OCI-LY7 (cell line): Measurements from ENCODE around the gene TMEM185B. TPM values are rescaled to one million over a fixed set of nuclear protein-coding genes. Genes with fewer than 3 reads are reported as not detected.

Source experiments
- BruUV-seq: library from RNA; stranded (reverse); fragments of 400-500 nt; replicated peaks from 2 replicates; lab custom pipeline; 2021; lab: Mats Ljungman, UMichigan
- CTCF ChIA-PET: fragments of 300-600 bp; sonication (Branson Sonifier 250); formaldehyde crosslinking; loops from one replicate; lab custom pipeline; 2022; ENCODE audit warnings: antibody characterized with exemption; ENCODE audit not compliant: unreplicated experiment; lab: Charles Lee
- POLR2A ChIA-PET: fragments of 300-600 bp; sonication (Branson Sonifier 250); formaldehyde crosslinking; loops from one replicate; lab custom pipeline; 2022; ENCODE audit warnings: antibody characterized with exemption; lab: Charles Lee
- DNase-seq: peaks from one replicate; pipeline ENCODE4 v3.0.0-alpha.2; 2015; ENCODE audit warnings: low spot score
- H2AFZ ChIP-seq: fragments of 200-600 bp; sonication (generic), shearing (Covaris generic); 2 replicates; pipeline ENCODE4 v1.6.1; 2014; ENCODE audit warnings: mild to moderate bottlenecking, antibody characterized with exemption, low read length, moderate library complexity
- H3K27ac ChIP-seq: fragments of 200-600 bp; sonication (generic); 2 replicates; pipeline ENCODE4 v1.5.1; 2014; ENCODE audit warnings: mixed run types, low read depth, mild to moderate bottlenecking, moderate library complexity, low read length, inconsistent platforms; ENCODE audit not compliant: poor library complexity, severe bottlenecking
- H3K36me3 ChIP-seq: fragments of 200-600 bp; sonication (generic); 2 replicates; pipeline ENCODE4 v1.6.1; 2014; ENCODE audit warnings: mild to moderate bottlenecking, antibody characterized with exemption, low read length, moderate library complexity, mixed read lengths; ENCODE audit not compliant: insufficient read depth
- H3K4me1 ChIP-seq: fragments of 200-600 bp; sonication (generic); 2 replicates; pipeline ENCODE4 v1.5.1; 2014; ENCODE audit warnings: mild to moderate bottlenecking, low read length; ENCODE audit not compliant: insufficient read depth, poor library complexity, severe bottlenecking
- H3K4me2 ChIP-seq: fragments of 200-600 bp; sonication (generic); 2 replicates; pipeline ENCODE4 v1.6.1; 2014; ENCODE audit warnings: mild to moderate bottlenecking, low read length
- H3K4me3 ChIP-seq: fragments of 200-600 bp; sonication (generic); 2 replicates; pipeline ENCODE4 v1.5.1; 2014; ENCODE audit warnings: mild to moderate bottlenecking, low read depth, low read length; ENCODE audit not compliant: poor library complexity, severe bottlenecking
- H3K79me2 ChIP-seq: fragments of 200-600 bp; sonication (generic); 2 replicates; pipeline ENCODE4 v1.6.1; 2016; ENCODE audit warnings: low read depth, mild to moderate bottlenecking, low read length, moderate library complexity, mixed read lengths; ENCODE audit not compliant: insufficient read depth
- H3K9me2 ChIP-seq: fragments of 200-600 bp; sonication (generic); 2 replicates; pipeline ENCODE4 v1.6.1; 2016; ENCODE audit warnings: mild to moderate bottlenecking, low read length, mixed read lengths; ENCODE audit not compliant: insufficient read depth
- H3K9me3 ChIP-seq: fragments of 200-600 bp; sonication (generic); 2 replicates; pipeline ENCODE4 v1.6.1; 2014; ENCODE audit warnings: mild to moderate bottlenecking, mixed run types, low read length, mixed read lengths
- H4K20me1 ChIP-seq: fragments of 200-600 bp; sonication (generic); 2 replicates; pipeline ENCODE4 v1.6.1; 2014; ENCODE audit warnings: mild to moderate bottlenecking, antibody characterized with exemption, low read length, moderate library complexity, mixed read lengths; ENCODE audit not compliant: insufficient read depth
- EZH2phosphoT487 ChIP-seq: fragments of 200-600 bp; sonication (generic); IDR thresholded peaks from 2 replicates; pipeline ENCODE4 v1.6.1; 2018; ENCODE audit warnings: low read depth, borderline replicate concordance, mild to moderate bottlenecking, mixed run types, antibody characterized with exemption, low read length, moderate library complexity, mixed read lengths
- intact Hi-C: fragments of 100-400 bp; cut with micrococcal nuclease; formaldehyde crosslinking; loops from one replicate; pipeline ENCODE4 v1.10.0; 2022; ENCODE audit not compliant: unreplicated experiment
- total RNA-seq, 2 experiments: library from RNA; depleted of rRNA in 1 of 2; stranded (reverse); fragments of >200 nt in 1 of 2; shearing (Covaris generic) in 1 of 2; gene quantifications; 2 replicates each; pipeline ENCODE4 v1.2.3, GENCODE V29; 2014 to 2022
- TF ChIP-seq, protein P1 (sequence below): fragments of 200-600 bp; sonication (generic); conservative IDR thresholded peaks from 2 replicates; pipeline ENCODE4 v1.5.1; 2014; ENCODE audit warnings: mild to moderate bottlenecking, antibody characterized with exemption, low read length, moderate library complexity, mixed read lengths

The TMEM185B gene
- total RNA-seq, 2 experiments from 2014 or later, result 24.4 to 30.2 TPM

DNA sequence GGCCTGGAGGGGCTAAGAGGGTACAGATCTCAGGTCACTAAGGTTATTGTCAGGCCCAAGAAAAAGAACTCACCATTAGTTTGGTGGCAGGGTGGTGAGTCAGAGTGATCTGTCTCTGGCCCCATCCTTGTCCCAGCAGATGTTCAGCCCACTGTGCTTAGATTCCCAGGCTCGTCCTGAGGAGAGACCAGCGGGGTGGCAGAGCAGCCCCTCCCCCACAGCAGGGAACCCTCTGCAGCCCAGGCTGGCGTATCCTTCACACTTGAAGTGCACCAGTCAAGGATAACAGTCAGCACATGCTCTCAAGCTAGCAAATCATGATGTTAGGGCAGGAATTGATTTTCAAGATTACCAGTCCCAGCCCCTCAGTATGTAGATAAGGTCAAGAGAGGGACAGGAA, 43.1 kb downstream of the TMEM185B start:
- H2AFZ ChIP-seq, result no peak overlapping the region

DNA sequence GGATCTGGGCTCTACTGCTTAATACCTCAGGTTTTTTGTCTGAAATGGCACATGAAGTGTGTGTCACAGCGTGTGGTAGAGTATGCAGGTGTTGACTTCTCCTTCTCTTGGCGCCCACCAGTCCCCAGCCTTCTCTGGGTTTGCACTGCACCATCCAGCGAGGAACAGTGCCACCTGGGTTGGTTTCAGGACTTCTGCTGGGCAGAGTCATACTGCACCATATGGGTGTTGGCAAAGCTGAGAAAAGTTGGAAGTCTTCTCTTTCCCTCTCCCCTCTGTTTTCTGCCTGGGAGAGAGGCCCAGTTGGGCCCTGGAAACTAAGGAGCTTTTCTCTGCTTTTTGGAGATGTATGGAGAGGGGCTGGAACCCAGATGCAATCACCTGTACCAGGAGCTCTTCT, 43.8 kb downstream of the TMEM185B start:
- H3K4me1 ChIP-seq, result peaks cover 73% of the 10 kb centered on the region
- peak overlapping the region; percentile 99 for H3K4me2 ChIP-seq
- peak overlapping the region; percentile 17; the same call in 1 of the 2 replicates for H2AFZ ChIP-seq
- H3K79me2 ChIP-seq, result peaks cover 12% of the 10 kb centered on the region; the same call in 1 of the 2 replicates
- ChIA-PET CTCF (no interaction called here), POLR2A (interaction anchor here (0.6 to 1.8 kb wide), 3 partner anchors 27 to 418 kb away, joined by 3 to 4 read pairs (median 4); partner anchors contain the start of gene TMEM185B)
- no peaks in the 10 kb centered on the region for H4K20me1 ChIP-seq
- DNase-seq, result peak; percentile 16
- no peaks in the 10 kb centered on the region for H3K36me3 ChIP-seq
- TF ChIP-seq, protein P1, sequence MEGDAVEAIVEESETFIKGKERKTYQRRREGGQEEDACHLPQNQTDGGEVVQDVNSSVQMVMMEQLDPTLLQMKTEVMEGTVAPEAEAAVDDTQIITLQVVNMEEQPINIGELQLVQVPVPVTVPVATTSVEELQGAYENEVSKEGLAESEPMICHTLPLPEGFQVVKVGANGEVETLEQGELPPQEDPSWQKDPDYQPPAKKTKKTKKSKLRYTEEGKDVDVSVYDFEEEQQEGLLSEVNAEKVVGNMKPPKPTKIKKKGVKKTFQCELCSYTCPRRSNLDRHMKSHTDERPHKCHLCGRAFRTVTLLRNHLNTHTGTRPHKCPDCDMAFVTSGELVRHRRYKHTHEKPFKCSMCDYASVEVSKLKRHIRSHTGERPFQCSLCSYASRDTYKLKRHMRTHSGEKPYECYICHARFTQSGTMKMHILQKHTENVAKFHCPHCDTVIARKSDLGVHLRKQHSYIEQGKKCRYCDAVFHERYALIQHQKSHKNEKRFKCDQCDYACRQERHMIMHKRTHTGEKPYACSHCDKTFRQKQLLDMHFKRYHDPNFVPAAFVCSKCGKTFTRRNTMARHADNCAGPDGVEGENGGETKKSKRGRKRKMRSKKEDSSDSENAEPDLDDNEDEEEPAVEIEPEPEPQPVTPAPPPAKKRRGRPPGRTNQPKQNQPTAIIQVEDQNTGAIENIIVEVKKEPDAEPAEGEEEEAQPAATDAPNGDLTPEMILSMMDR, result no peak
- no peak for TF ChIP-seq EZH2phosphoT487
- intact Hi-C loops, result loop anchor here (5.0 kb wide), 2 partner anchors 352 to 812 kb away; partner anchors contain the start of genes C2orf76 and DBI
- H3K27ac ChIP-seq, result peak overlapping the region; percentile 14
- peak overlapping the region; percentile 69 for H3K4me3 ChIP-seq
- BruUV-seq, result no TSS peak
- no peaks in the 10 kb centered on the region for H3K9me2 ChIP-seq
- H3K9me3 ChIP-seq, result no peaks in the 10 kb centered on the region

More for the DNA sequence above, 43.1 kb downstream of the TMEM185B start:
- Histone ChIP-seq H3K9me2 (no peaks in the 10 kb centered on the region), H4K20me1 (no peaks in the 10 kb centered on the region), H3K4me2 (peak overlapping the region; percentile 99), H3K79me2 (peaks cover 12% of the 10 kb centered on the region; the same call in 1 of the 2 replicates), H3K4me3 (no peak overlapping the region), H3K4me1 (peaks cover 69% of the 10 kb centered on the region), H3K36me3 (no peaks in the 10 kb centered on the region), H3K9me3 (no peaks in the 10 kb centered on the region), H3K27ac (peak overlapping the region; percentile 14)
- intact Hi-C loops, result no loop called here
- no peak for DNase-seq
- ChIA-PET POLR2A (interaction anchor here (0.6 to 0.9 kb wide), 2 partner anchors 43 to 418 kb away, joined by 3 to 4 read pairs; partner anchors contain the start of gene TMEM185B), CTCF (no interaction called here)
- BruUV-seq, result no TSS peak
- TF ChIP-seq, protein P1, result no peak
- no peak for TF ChIP-seq EZH2phosphoT487

DNA sequence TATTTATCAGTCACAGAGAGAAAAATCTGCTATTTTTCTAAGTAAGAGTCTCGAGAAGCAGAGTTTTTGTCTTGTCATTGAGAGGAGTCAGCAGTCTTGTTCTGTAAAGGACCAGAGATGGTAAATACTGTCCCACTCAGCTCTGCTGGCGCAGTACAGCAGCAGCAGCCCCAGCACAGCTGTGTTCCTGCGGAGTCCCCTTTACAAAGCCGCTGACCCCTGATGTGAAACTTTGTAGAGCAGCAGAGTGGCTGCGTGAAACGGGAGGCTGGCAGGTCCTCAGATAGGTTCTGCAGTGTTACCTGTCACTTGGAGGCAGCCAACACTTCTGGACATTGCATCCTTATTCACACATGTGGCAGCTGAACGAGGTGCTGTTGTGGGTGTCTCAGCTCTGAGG, 45.2 kb downstream of the TMEM185B start:
- Histone ChIP-seq H3K79me2 (peaks cover 12% of the 10 kb centered on the region; the same call in 1 of the 2 replicates), H2AFZ (no peak overlapping the region; the same call in 1 of the 2 replicates), H3K4me2 (peak overlapping the region; percentile 99), H3K27ac (peak overlapping the region; percentile 89), H3K9me3 (no peaks in the 10 kb centered on the region), H3K4me1 (peaks cover 73% of the 10 kb centered on the region), H4K20me1 (no peaks in the 10 kb centered on the region), H3K9me2 (no peaks in the 10 kb centered on the region), H3K4me3 (peak overlapping the region; percentile 69), H3K36me3 (no peaks in the 10 kb centered on the region)
- ChIA-PET CTCF (interaction anchor here (0.8 to 1.5 kb wide), 2 partner anchors 9 to 475 kb away, joined by 3 read pairs; no protein-coding TSS in a partner anchor), POLR2A (interaction anchor here (0.7 to 3.4 kb wide), 5 partner anchors 24 to 419 kb away, joined by 3 to 23 read pairs (median 4); partner anchors contain the start of genes PTPN4 and TMEM185B)
- TF ChIP-seq EZH2phosphoT487, result no peak
- TF ChIP-seq, protein P1, result no peak
- no TSS peak for BruUV-seq
- peak; percentile 55 for DNase-seq
- intact Hi-C loops, result loop anchor here (1.0 to 5.0 kb wide), 7 partner anchors 45 to 811 kb away; partner anchors contain the start of genes C2orf76, DBI, EPB41L5 and PTPN4
